Activated B cell treated with CpG ODN at 0.5 μM for 24 hours (primary cell): ENCODE data around the gene TNFRSF17. TPM values are rescaled to one million over a fixed set of nuclear protein-coding genes. Genes with fewer than 3 reads are reported as not detected.

Source experiments
- ATAC-seq: fragments of 200-7000 bp; cut with Tn5 transposase; one replicate; pipeline ENCODE4 v1.10.0; 2021; ENCODE audit warnings: low read depth, mild to moderate bottlenecking, moderate library complexity
- CTCF ChIA-PET: fragments of 350-600 bp; sonication (Branson Sonifier 250); formaldehyde crosslinking; loops from one replicate; lab custom pipeline; 2021; ENCODE audit warnings: antibody characterized with exemption; lab: Charles Lee
- POLR2A ChIA-PET: fragments of 350-600 bp; sonication (Branson Sonifier 250); formaldehyde crosslinking; loops from one replicate; lab custom pipeline; 2021; ENCODE audit warnings: antibody characterized with exemption; lab: Charles Lee
- DNase-seq: peaks from one replicate; pipeline ENCODE4 v3.0.0; 2022
- H3K27ac Mint-ChIP-seq: one replicate; pipeline ENCODE4 v1.8.0; 2020; ENCODE audit warnings: mixed read lengths
- H3K27me3 Mint-ChIP-seq: one replicate; pipeline ENCODE4 v1.8.0; 2021; ENCODE audit warnings: mixed read lengths
- H3K36me3 Mint-ChIP-seq: one replicate; pipeline ENCODE4 v1.8.0; 2021; ENCODE audit warnings: low read depth, mixed read lengths
- H3K4me1 Mint-ChIP-seq: one replicate; pipeline ENCODE4 v1.8.0; 2021; ENCODE audit warnings: mixed read lengths
- H3K4me3 Mint-ChIP-seq: one replicate; pipeline ENCODE4 v1.8.0; 2020; ENCODE audit warnings: mild to moderate bottlenecking, mixed read lengths
- H3K9me3 Mint-ChIP-seq: one replicate; pipeline ENCODE4 v1.8.0; 2020; ENCODE audit warnings: mixed read lengths
- intact Hi-C: fragments of 100-400 bp; cut with micrococcal nuclease; formaldehyde crosslinking; loops from one replicate; pipeline ENCODE4 v1.15.1; 2024
- total RNA-seq: library from RNA; stranded (reverse); gene quantifications from 2 replicates; pipeline ENCODE4 v1.2.3, GENCODE V29; 2022
- TF ChIP-seq, protein P1 (sequence below): fragments of 200-600 bp; IDR thresholded peaks from one replicate; pipeline ENCODE4 v1.8.0; 2022; ENCODE audit warnings: antibody characterized with exemption, mild to moderate bottlenecking

Gene TNFRSF17
- total RNA-seq, 1 donor from 2014 or later: 8.0 TPM

DNA sequence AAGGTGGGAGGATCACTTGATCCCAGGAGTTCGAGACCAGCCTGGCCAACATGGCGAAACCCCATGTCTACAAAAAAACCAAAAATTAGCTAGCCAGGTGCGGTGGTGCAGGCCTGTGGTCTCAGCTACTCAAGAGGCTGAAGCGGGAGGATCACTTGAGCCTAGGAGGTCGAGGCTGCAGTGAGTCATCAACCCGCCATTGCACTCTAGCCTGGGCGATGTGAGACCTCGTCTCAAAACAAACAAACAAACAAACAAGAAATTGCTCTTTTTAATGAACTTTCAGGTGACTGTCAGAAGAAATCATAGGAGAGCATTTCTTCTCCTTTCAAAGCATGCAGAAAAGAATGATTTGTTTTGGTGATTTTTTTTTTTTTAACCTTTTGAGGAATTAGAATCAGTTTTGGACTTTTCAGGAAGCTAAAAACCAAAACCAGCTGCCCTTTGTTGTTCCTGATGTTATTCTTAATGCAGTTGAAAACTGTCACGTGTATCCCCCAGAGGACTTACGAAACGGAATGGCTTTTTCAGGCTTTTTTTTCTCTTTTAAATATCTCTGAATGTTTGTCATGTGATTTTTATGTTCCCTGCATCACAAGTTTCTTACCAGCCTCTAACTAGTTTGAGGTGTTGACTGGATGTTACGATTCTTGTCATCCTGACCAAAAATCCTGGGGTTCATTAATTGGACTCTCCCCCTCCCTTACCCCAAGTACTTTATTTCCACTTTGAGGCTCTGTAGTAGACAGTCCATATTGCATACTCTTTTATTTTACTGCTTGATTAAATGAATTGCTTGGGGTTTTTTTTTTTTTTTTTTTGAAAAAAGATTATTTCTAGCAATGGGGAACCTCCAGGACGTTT lies 45.6 kb downstream of the TNFRSF17 start:
- CTCF ChIA-PET: no interaction called here
- TF ChIP-seq, protein P1, sequence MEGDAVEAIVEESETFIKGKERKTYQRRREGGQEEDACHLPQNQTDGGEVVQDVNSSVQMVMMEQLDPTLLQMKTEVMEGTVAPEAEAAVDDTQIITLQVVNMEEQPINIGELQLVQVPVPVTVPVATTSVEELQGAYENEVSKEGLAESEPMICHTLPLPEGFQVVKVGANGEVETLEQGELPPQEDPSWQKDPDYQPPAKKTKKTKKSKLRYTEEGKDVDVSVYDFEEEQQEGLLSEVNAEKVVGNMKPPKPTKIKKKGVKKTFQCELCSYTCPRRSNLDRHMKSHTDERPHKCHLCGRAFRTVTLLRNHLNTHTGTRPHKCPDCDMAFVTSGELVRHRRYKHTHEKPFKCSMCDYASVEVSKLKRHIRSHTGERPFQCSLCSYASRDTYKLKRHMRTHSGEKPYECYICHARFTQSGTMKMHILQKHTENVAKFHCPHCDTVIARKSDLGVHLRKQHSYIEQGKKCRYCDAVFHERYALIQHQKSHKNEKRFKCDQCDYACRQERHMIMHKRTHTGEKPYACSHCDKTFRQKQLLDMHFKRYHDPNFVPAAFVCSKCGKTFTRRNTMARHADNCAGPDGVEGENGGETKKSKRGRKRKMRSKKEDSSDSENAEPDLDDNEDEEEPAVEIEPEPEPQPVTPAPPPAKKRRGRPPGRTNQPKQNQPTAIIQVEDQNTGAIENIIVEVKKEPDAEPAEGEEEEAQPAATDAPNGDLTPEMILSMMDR: no peak
- Mint-ChIP-seq H3K4me1 (peaks cover 50% of the 10 kb centered on the region), H3K36me3 (peaks cover 35% of the 10 kb centered on the region), H3K4me3 (peak overlapping the region; percentile 63), H3K27ac (peak overlapping the region; percentile 88), H3K27me3 (no peaks in the 10 kb centered on the region), H3K9me3 (no peaks in the 10 kb centered on the region)
- POLR2A ChIA-PET: interaction anchor here (0.6 to 2.1 kb wide), 8 partner anchors 9 to 537 kb away, joined by 3 to 7 read pairs (median 4); no protein-coding TSS in a partner anchor
- ATAC-seq (peak; percentile 53), DNase-seq (no peak)
- intact Hi-C loops: loop anchor here (2.0 to 5.0 kb wide), 3 partner anchors 14 to 33 kb away; partner anchors contain the start of gene SNX29

DNA sequence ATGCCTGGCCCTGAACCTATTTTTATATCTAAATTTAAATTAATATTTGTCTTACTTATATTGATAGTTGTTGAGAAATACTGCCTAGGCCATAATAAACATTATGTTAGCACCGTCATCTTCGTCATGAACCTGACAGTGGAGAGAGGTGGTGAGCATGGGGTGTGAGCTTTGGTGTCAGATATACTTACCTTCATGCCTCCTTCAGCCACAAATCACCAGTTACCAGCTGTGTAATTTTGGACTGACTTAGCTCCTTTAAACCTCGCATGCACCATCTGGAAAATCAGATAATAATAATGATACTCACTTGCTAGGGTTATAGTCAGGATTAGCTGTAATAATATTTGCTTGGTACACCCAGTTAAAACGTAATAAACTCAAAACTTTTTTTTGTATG lies 46.6 kb downstream of the TNFRSF17 start:
- intact Hi-C loops: loop anchor here (2.0 to 5.0 kb wide), 3 partner anchors 15 to 34 kb away; partner anchors contain the start of gene SNX29
- no peaks in the 10 kb centered on the region for H3K27me3 Mint-ChIP-seq
- H3K36me3 Mint-ChIP-seq: peaks cover 38% of the 10 kb centered on the region
- ATAC-seq (no peak), DNase-seq (no peak)
- TF ChIP-seq, protein P1: no peak
- H3K9me3 Mint-ChIP-seq: no peaks in the 10 kb centered on the region
- peak overlapping the region; percentile 88 for H3K27ac Mint-ChIP-seq
- peaks cover 54% of the 10 kb centered on the region for H3K4me1 Mint-ChIP-seq
- POLR2A ChIA-PET: interaction anchor here (0.8 kb wide), 2 partner anchors 46 to 536 kb away, joined by 3 to 5 read pairs; no protein-coding TSS in a partner anchor
- CTCF ChIA-PET: no interaction called here
- no peak overlapping the region for H3K4me3 Mint-ChIP-seq

DNA sequence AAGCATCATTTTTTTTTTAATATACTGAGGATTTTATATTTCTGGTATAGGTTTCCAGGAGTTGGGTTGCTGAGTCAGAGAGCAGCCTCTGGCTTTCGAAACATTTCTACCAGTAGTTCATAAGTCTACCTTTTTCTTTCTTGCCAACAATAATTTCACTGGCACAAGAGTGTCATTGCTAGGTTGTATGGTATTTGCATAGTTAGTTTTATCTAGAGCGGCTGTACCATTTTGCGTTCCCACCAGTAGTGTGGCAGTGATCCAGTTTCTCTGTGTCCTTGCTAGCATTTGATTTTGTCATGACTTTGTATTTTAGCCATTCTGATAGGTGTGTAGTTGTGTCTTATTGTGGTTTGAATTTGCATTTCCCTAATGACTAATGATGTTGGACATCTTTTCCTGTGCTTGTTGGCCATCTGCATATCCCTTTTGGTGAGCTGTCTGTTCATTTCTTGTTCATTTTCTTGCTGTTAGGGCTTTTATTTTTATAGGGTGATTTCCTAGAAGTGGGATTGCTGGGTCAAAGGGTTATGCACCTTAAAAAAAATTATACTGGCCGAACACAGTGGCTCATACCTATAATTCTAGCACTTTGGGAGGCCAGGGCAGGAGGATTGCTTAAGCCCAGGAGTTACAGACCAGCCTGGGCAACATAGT lies 51.4 kb downstream of the TNFRSF17 start:
- H3K4me1 Mint-ChIP-seq: peaks cover 66% of the 10 kb centered on the region
- intact Hi-C loops: no loop called here
- H3K4me3 Mint-ChIP-seq: no peak overlapping the region
- H3K27ac Mint-ChIP-seq: no peak overlapping the region
- TF ChIP-seq, protein P1: no peak
- no peak for DNase-seq
- ATAC-seq: no peak
- H3K36me3 Mint-ChIP-seq: peaks cover 17% of the 10 kb centered on the region
- POLR2A ChIA-PET: no interaction called here
- H3K27me3 Mint-ChIP-seq: no peaks in the 10 kb centered on the region
- CTCF ChIA-PET: interaction anchor here (0.9 kb wide), 1 partner anchor 67 kb away, joined by 3 read pairs; no protein-coding TSS in a partner anchor
- no peaks in the 10 kb centered on the region for H3K9me3 Mint-ChIP-seq

DNA sequence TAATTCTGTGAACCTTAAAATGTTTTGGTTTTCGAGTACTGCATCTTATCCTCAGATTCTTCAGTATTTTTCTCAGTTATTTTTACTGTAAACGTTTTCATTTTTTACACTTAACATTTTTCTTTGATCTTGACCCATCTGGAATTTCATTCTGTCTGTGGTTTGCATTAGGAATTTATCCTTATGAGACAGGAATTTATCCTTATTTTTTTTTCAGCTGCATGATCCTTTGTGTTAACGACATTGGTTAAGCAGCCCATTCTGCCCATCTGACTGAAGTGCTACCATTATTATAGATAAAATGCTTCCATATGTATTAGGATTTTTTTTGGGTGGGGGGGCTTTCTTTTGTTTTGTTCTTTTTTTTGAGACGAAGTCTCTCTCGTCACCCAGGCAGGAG lies 52.5 kb downstream of the TNFRSF17 start:
- no peak for DNase-seq
- no peak overlapping the region for H3K27ac Mint-ChIP-seq
- ATAC-seq: no peak
- peaks cover 13% of the 10 kb centered on the region for H3K36me3 Mint-ChIP-seq
- TF ChIP-seq, protein P1: no peak
- H3K27me3 Mint-ChIP-seq: no peaks in the 10 kb centered on the region
- POLR2A ChIA-PET: no interaction called here
- no peak overlapping the region for H3K4me3 Mint-ChIP-seq
- H3K4me1 Mint-ChIP-seq: peaks cover 66% of the 10 kb centered on the region
- no peaks in the 10 kb centered on the region for H3K9me3 Mint-ChIP-seq
- intact Hi-C loops: no loop called here
- CTCF ChIA-PET: no interaction called here

Other genes with a start within 250 kb of the TNFRSF17 start
- gene TXNDC11, start 222.4 kb upstream of the TNFRSF17 start, total RNA-seq: 54.3 and 63.2 TPM in 2 replicates
- gene ZC3H7A, start 168.0 kb upstream of the TNFRSF17 start, total RNA-seq: 143 and 163 TPM in 2 replicates
- gene RSL1D1, start 113.7 kb upstream of the TNFRSF17 start, total RNA-seq: 224 and 265 TPM in 2 replicates
- 99.9 and 101 TPM in 2 replicates for gene GSPT1, start 49.3 kb upstream of the TNFRSF17 start, total RNA-seq
- gene NPIPB2, start 23.2 kb upstream of the TNFRSF17 start, total RNA-seq: 13.8 and 18.7 TPM in 2 replicates
- gene SNX29, start 11.5 kb downstream of the TNFRSF17 start, total RNA-seq: 173 and 195 TPM in 2 replicates